22Rv1 (cell line): ENCODE results near the gene CNOT1.
A peak's percentile ranks its signal among the peaks of the same experiment; 100 is the strongest.

Experiments
- H3K27ac ChIP-seq: fragments of 450-650 bp; 2 replicates; pipeline ENCODE4 v1.5.1; 2017
- CTCF ChIP-seq: fragments of 450-650 bp; IDR thresholded peaks from 2 replicates; pipeline ENCODE4 v1.5.1; 2017; ENCODE audit warnings: mild to moderate bottlenecking
- ZFX ChIP-seq: fragments of 450-650 bp; IDR thresholded peaks from 2 replicates; pipeline ENCODE4 v1.6.1; 2017; ENCODE audit warnings: antibody characterized with exemption, borderline replicate concordance

Gene CNOT1

GRCh38 chr16:58530179-58530578 lies 99.4 kb downstream of the CNOT1 start:
- H3K27ac ChIP-seq = no peak overlapping the region
- no peak for TF ChIP-seq ZFX
- no peak for TF ChIP-seq CTCF

GRCh38 chr16:58519707-58520106 lies 109.9 kb downstream of the CNOT1 start:
- no peak for TF ChIP-seq ZFX
- TF ChIP-seq CTCF = no peak
- no peak overlapping the region for H3K27ac ChIP-seq

GRCh38 chr16:58518980-58519368 lies 110.7 kb downstream of the CNOT1 start:
- TF ChIP-seq ZFX (no peak), CTCF (no peak)
- no peak overlapping the region for H3K27ac ChIP-seq

GRCh38 chr16:58518083-58518979 lies 111.3 kb downstream of the CNOT1 start:
- H3K27ac ChIP-seq = peak overlapping the region; percentile 89; the same call in 1 of the 2 replicates
- TF ChIP-seq CTCF (no peak), ZFX (no peak)

- peak overlapping the region; percentile 89 for H3K27ac ChIP-seq
- no peak for TF ChIP-seq ZFX
- TF ChIP-seq CTCF = no peak
Measured at GRCh38 chr16:58516768-58517107, 112.9 kb downstream of the CNOT1 start.

GRCh38 chr16:58515871-58516767 lies 113.5 kb downstream of the CNOT1 start:
- peak overlapping the region; percentile 89 for H3K27ac ChIP-seq
- TF ChIP-seq CTCF (peak; percentile 19; the same call in 1 of the 2 replicates), ZFX (no peak)
